Neural cell (in vitro differentiated cells): Measurements from ENCODE around the gene TMEM115. TPM values are rescaled to one million over a fixed set of nuclear protein-coding genes. Genes with fewer than 3 reads are reported as not detected.

Source experiments
- polyA plus RNA-seq: library from polyadenylated mRNA; depleted of rRNA; stranded (reverse); fragments of >200 nt; gene quantifications from 2 replicates; pipeline ENCODE4 v1.2.3, GENCODE V29; 2014

Gene TMEM115
- polyA plus RNA-seq, 1 donor from 2014 or later: 17.8 TPM

Other genes with a start within 250 kb of the TMEM115 start
- 17.0 and 20.4 TPM in 2 replicates for gene SEMA3F, start 204.2 kb downstream of the TMEM115 start, polyA plus RNA-seq
- not detected in 2 replicates for gene GNAT1, start 167.9 kb downstream of the TMEM115 start, polyA plus RNA-seq
- 0.66 TPM in 1 of 2 replicates, not detected in the other for gene SLC38A3, start 154.2 kb downstream of the TMEM115 start, polyA plus RNA-seq
- gene GNAI2, start 123.3 kb downstream of the TMEM115 start, polyA plus RNA-seq: 81.6 and 101 TPM in 2 replicates
- gene SEMA3B, start 90.4 kb downstream of the TMEM115 start, polyA plus RNA-seq: 7.8 and 9.6 TPM in 2 replicates
- not detected in 2 replicates for gene LSMEM2, start 80.4 kb downstream of the TMEM115 start, polyA plus RNA-seq
- 41.8 and 76.4 TPM in 2 replicates for gene IFRD2, start 67.1 kb downstream of the TMEM115 start, polyA plus RNA-seq
- gene HYAL3, start 60.1 kb downstream of the TMEM115 start, polyA plus RNA-seq: 8.8 and 9.1 TPM in 2 replicates
- 4.6 and 5.3 TPM in 2 replicates for gene NAA80, start 60.1 kb downstream of the TMEM115 start, polyA plus RNA-seq
- gene HYAL1, start 55.9 kb downstream of the TMEM115 start, polyA plus RNA-seq: 2.2 and 4.7 TPM in 2 replicates
- 116 and 138 TPM in 2 replicates for gene HYAL2, start 36.8 kb downstream of the TMEM115 start, polyA plus RNA-seq
- gene TUSC2, start 31.3 kb downstream of the TMEM115 start, polyA plus RNA-seq: 88.8 and 106 TPM in 2 replicates
- 51.4 and 54.0 TPM in 2 replicates for gene RASSF1, start 18.7 kb downstream of the TMEM115 start, polyA plus RNA-seq
- gene ZMYND10, start 13.8 kb downstream of the TMEM115 start, polyA plus RNA-seq: 5.0 and 5.2 TPM in 2 replicates
- 118 and 128 TPM in 2 replicates for gene NPRL2, start 8.7 kb downstream of the TMEM115 start, polyA plus RNA-seq
- 21.2 and 28.9 TPM in 2 replicates for gene CYB561D2, start 8.7 kb downstream of the TMEM115 start, polyA plus RNA-seq
- gene CACNA2D2, start 144.1 kb upstream of the TMEM115 start, polyA plus RNA-seq: 7.8 and 11.4 TPM in 2 replicates
- gene C3orf18, start 208.2 kb upstream of the TMEM115 start, polyA plus RNA-seq: 24.5 and 39.9 TPM in 2 replicates
- 24.4 and 36.8 TPM in 2 replicates for gene HEMK1, start 210.0 kb upstream of the TMEM115 start, polyA plus RNA-seq